Neural cell (in vitro differentiated cells): ENCODE measurements around the gene HIVEP1. TPM values are rescaled to one million over a fixed set of nuclear protein-coding genes. Genes with fewer than 3 reads are reported as not detected.

Experiments used
- H2AFZ ChIP-seq: fragments of 200-600, 300-800 bp; sonication (generic), shearing (Covaris generic); 2 replicates; pipeline ENCODE4 v1.6.0; 2014; ENCODE audit warnings: low read depth, mild to moderate bottlenecking, antibody characterized with exemption, low read length, moderate library complexity
- H3F3A ChIP-seq: fragments of 200-600 bp; shearing (Covaris generic); 2 replicates; pipeline ENCODE4 v1.6.1; 2016; ENCODE audit warnings: mild to moderate bottlenecking, moderate library complexity, mixed read lengths, antibody characterized with exemption, low read length; ENCODE audit not compliant: insufficient read depth, poor library complexity, severe bottlenecking
- H3K27ac ChIP-seq: fragments of 200-600, 300-800 bp; sonication (generic), shearing (Covaris generic); 2 replicates; pipeline ENCODE4 v1.5.1; 2014; ENCODE audit warnings: mild to moderate bottlenecking, low read length, moderate library complexity
- H3K27me3 ChIP-seq: fragments of 300-800, 200-600 bp; sonication (generic), shearing (Covaris generic); 2 replicates; pipeline ENCODE4 v1.6.0; 2014; ENCODE audit warnings: mild to moderate bottlenecking, low read depth, low read length, moderate library complexity; ENCODE audit not compliant: insufficient read depth
- H3K36me3 ChIP-seq: fragments of 300-800, 200-600 bp; sonication (generic), shearing (Covaris generic); 2 replicates; pipeline ENCODE4 v1.5.1; 2014; ENCODE audit warnings: mild to moderate bottlenecking, antibody characterized with exemption, low read length, moderate library complexity; ENCODE audit not compliant: insufficient read depth
- H3K4me2 ChIP-seq: fragments of 300-800, 200-600 bp; sonication (generic), shearing (Covaris generic); 2 replicates; pipeline ENCODE4 v1.6.0; 2014; ENCODE audit warnings: mild to moderate bottlenecking, low read length
- H3K4me3 ChIP-seq: fragments of 300-800, 200-600 bp; sonication (generic), shearing (Covaris generic); 2 replicates; pipeline ENCODE4 v1.5.1; 2014; ENCODE audit warnings: mild to moderate bottlenecking, low read length, moderate library complexity
- H3K79me2 ChIP-seq: fragments of 200-600 bp; shearing (Covaris generic); replicated peaks from 2 replicates; pipeline ENCODE4 v1.6.0; 2014; ENCODE audit warnings: mild to moderate bottlenecking, low read length, moderate library complexity; ENCODE audit not compliant: insufficient read depth
- H3K9ac ChIP-seq: fragments of 300-800, 200-600 bp; sonication (generic), shearing (Covaris generic); 2 replicates; pipeline ENCODE4 v1.6.1; 2016; ENCODE audit warnings: mild to moderate bottlenecking, low read length, mixed read lengths
- H3K9me2 ChIP-seq: fragments of 200-600 bp; shearing (Covaris generic); 2 replicates; pipeline ENCODE4 v1.6.1; 2016; ENCODE audit warnings: mild to moderate bottlenecking, low read length, mixed read lengths; ENCODE audit not compliant: insufficient read depth
- H3K9me3 ChIP-seq: fragments of 200-600, 300-800 bp; sonication (generic), shearing (Covaris generic); 2 replicates; pipeline ENCODE4 v1.6.1; 2016; ENCODE audit warnings: mild to moderate bottlenecking, mixed run types, low read length, moderate library complexity, mixed read lengths
- H4K20me1 ChIP-seq: fragments of 200-600 bp; shearing (Covaris generic); 2 replicates; pipeline ENCODE4 v1.6.1; 2016; ENCODE audit warnings: mild to moderate bottlenecking, mixed run types; ENCODE audit not compliant: insufficient read depth
- EP300 ChIP-seq: fragments of 450-650 bp; conservative IDR thresholded peaks from 2 replicates; pipeline ENCODE4 v1.6.1; 2014; ENCODE audit warnings: antibody characterized with exemption, mild to moderate bottlenecking, moderate library complexity; ENCODE audit not compliant: poor library complexity, severe bottlenecking
- EZH2 ChIP-seq: fragments of 200-600, 300-800 bp; shearing (Covaris generic), sonication (generic); IDR thresholded peaks from 2 replicates; pipeline ENCODE4 v1.6.1; 2014; ENCODE audit warnings: antibody characterized with exemption, low read length, borderline replicate concordance, mild to moderate bottlenecking; ENCODE audit not compliant: insufficient read depth, poor library complexity, severe bottlenecking
- MXI1 ChIP-seq: fragments of 450-650 bp; conservative IDR thresholded peaks from 2 replicates; pipeline ENCODE4 v1.6.1; 2014; ENCODE audit warnings: antibody characterized with exemption, mild to moderate bottlenecking; ENCODE audit not compliant: poor library complexity, severe bottlenecking
- POLR2AphosphoS5 ChIP-seq: IDR thresholded peaks from 2 replicates; pipeline ENCODE4 v1.6.1; 2012
- RAD21 ChIP-seq: fragments of 450-650 bp; conservative IDR thresholded peaks from 2 replicates; pipeline ENCODE4 v1.6.1; 2014; ENCODE audit warnings: antibody characterized with exemption, mild to moderate bottlenecking, moderate library complexity
- SMC3 ChIP-seq: fragments of 450-650 bp; conservative IDR thresholded peaks from 2 replicates; pipeline ENCODE4 v1.6.1; 2014; ENCODE audit warnings: antibody characterized with exemption, mild to moderate bottlenecking, moderate library complexity; ENCODE audit not compliant: poor library complexity
- TAF1 ChIP-seq: IDR thresholded peaks from 2 replicates; pipeline ENCODE4 v1.6.1; 2012; ENCODE audit warnings: low read depth
- polyA plus RNA-seq: library from polyadenylated mRNA; depleted of rRNA; stranded (reverse); fragments of >200 nt; gene quantifications from 2 replicates; pipeline ENCODE4 v1.2.3, GENCODE V29; 2014
- TF ChIP-seq, protein P1 (sequence below): IDR thresholded peaks from 2 replicates; pipeline ENCODE4 v1.6.1; 2012; ENCODE audit warnings: borderline replicate concordance
- TF ChIP-seq, protein P2 (sequence below): fragments of 450-650 bp; IDR thresholded peaks from 2 replicates; pipeline ENCODE4 v1.5.1; 2014; ENCODE audit warnings: antibody characterized with exemption, mild to moderate bottlenecking, moderate library complexity; ENCODE audit not compliant: poor library complexity, severe bottlenecking

The HIVEP1 gene
- polyA plus RNA-seq, 1 donor from 2014 or later: 3.6 TPM

DNA sequence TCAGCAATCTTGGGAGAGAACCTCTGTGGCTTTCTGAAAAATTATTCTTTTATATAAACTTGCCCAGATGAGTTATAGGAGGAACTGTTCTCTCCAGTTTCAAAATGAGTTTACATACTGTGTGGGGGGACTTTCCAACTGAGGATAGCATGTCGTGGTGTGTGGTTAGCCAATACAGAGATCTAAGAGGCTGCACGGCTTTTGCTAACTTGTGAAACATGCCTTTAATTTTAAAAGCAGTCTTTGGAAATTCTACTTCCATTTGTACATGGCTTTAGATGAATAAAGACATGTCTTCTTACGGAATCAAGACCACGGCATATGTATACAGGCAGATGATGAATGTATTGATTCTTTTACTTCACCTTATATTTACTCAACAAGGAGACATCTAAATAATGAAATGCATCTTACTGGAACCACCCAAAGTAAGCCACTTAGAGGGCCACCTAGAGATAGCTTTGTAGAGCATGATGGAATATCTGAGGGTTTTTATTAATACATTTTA lies 39.8 kb downstream of the HIVEP1 start:
- H3K9me3 ChIP-seq: no peaks in the 10 kb centered on the region
- H3K4me2 ChIP-seq: no peak overlapping the region
- H3K9ac ChIP-seq: no peak overlapping the region
- H3K9me2 ChIP-seq: no peaks in the 10 kb centered on the region
- H3K27me3 ChIP-seq: no peaks in the 10 kb centered on the region
- H3K36me3 ChIP-seq: no peaks in the 10 kb centered on the region
- no peak overlapping the region for H3K27ac ChIP-seq
- H3K4me3 ChIP-seq: no peak overlapping the region
- no peaks in the 10 kb centered on the region for H3F3A ChIP-seq
- peaks cover 4% of the 10 kb centered on the region for H3K79me2 ChIP-seq
- no peak overlapping the region for H2AFZ ChIP-seq
- no peak for TF ChIP-seq MXI1
- TF ChIP-seq TAF1: no peak
- TF ChIP-seq, protein P1, sequence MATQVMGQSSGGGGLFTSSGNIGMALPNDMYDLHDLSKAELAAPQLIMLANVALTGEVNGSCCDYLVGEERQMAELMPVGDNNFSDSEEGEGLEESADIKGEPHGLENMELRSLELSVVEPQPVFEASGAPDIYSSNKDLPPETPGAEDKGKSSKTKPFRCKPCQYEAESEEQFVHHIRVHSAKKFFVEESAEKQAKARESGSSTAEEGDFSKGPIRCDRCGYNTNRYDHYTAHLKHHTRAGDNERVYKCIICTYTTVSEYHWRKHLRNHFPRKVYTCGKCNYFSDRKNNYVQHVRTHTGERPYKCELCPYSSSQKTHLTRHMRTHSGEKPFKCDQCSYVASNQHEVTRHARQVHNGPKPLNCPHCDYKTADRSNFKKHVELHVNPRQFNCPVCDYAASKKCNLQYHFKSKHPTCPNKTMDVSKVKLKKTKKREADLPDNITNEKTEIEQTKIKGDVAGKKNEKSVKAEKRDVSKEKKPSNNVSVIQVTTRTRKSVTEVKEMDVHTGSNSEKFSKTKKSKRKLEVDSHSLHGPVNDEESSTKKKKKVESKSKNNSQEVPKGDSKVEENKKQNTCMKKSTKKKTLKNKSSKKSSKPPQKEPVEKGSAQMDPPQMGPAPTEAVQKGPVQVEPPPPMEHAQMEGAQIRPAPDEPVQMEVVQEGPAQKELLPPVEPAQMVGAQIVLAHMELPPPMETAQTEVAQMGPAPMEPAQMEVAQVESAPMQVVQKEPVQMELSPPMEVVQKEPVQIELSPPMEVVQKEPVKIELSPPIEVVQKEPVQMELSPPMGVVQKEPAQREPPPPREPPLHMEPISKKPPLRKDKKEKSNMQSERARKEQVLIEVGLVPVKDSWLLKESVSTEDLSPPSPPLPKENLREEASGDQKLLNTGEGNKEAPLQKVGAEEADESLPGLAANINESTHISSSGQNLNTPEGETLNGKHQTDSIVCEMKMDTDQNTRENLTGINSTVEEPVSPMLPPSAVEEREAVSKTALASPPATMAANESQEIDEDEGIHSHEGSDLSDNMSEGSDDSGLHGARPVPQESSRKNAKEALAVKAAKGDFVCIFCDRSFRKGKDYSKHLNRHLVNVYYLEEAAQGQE: no peak
- TF ChIP-seq SMC3: no peak
- TF ChIP-seq POLR2AphosphoS5: no peak
- TF ChIP-seq EZH2: no peak
- TF ChIP-seq, protein P2, sequence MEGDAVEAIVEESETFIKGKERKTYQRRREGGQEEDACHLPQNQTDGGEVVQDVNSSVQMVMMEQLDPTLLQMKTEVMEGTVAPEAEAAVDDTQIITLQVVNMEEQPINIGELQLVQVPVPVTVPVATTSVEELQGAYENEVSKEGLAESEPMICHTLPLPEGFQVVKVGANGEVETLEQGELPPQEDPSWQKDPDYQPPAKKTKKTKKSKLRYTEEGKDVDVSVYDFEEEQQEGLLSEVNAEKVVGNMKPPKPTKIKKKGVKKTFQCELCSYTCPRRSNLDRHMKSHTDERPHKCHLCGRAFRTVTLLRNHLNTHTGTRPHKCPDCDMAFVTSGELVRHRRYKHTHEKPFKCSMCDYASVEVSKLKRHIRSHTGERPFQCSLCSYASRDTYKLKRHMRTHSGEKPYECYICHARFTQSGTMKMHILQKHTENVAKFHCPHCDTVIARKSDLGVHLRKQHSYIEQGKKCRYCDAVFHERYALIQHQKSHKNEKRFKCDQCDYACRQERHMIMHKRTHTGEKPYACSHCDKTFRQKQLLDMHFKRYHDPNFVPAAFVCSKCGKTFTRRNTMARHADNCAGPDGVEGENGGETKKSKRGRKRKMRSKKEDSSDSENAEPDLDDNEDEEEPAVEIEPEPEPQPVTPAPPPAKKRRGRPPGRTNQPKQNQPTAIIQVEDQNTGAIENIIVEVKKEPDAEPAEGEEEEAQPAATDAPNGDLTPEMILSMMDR: no peak
- TF ChIP-seq RAD21: no peak
- TF ChIP-seq EP300: no peak
- no peaks in the 10 kb centered on the region for H4K20me1 ChIP-seq

DNA sequence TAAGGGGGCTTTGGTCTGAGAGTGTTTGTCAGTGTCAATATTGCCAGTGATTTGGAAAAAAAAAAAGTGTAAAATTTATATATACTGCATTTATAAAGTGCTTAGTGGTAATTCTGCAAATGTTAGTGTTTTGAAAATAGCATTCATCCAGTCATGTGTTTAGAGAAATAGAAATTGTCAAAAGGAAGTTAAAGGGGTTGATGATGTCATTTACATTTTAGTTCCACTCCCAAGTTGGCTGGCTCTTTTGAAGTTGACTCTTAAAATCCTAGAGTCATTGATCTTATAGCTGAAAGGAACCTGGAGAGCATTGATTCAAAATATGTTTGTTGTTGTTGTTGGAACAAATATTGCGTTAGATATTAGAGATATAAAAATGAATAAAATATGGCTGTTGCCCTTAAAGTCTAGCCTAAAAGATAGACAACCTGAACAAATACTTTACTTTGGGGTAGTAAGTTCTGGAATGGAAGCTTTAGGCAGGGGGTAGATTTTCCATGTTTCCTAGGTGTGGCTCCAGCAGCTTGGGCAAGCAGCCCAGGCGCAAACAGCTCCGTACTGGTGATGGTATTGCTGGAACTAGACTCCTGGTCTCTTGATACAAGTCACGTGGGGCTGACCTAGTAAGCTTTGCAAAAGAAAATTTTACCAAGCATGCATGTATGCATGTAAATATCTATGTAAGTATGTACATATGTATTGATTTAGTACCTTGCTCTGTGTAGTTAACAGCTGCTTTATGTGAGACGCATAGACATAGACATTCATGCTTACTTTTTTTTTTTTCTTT lies 46.3 kb downstream of the HIVEP1 start:
- H3K4me2 ChIP-seq: no peak overlapping the region
- peaks cover 35% of the 10 kb centered on the region for H3K79me2 ChIP-seq

More for the DNA sequence above, 46.3 kb downstream of the HIVEP1 start:
- Histone ChIP-seq H2AFZ (no peak overlapping the region), H3K9ac (no peak overlapping the region), H3F3A (no peaks in the 10 kb centered on the region), H3K36me3 (no peaks in the 10 kb centered on the region), H3K9me3 (no peaks in the 10 kb centered on the region), H4K20me1 (no peaks in the 10 kb centered on the region), H3K4me3 (no peak overlapping the region), H3K27me3 (no peaks in the 10 kb centered on the region), H3K27ac (no peak overlapping the region), H3K9me2 (no peaks in the 10 kb centered on the region)
- no peak for TF ChIP-seq EZH2
- TF ChIP-seq, protein P1: no peak
- no peak for TF ChIP-seq SMC3
- TF ChIP-seq, protein P2: no peak
- no peak for TF ChIP-seq TAF1
- TF ChIP-seq RAD21: no peak
- TF ChIP-seq MXI1: no peak
- TF ChIP-seq EP300: no peak
- no peak for TF ChIP-seq POLR2AphosphoS5
